Measurements from ENCODE around the gene SLIT3. TPM values are rescaled to one million over a fixed set of nuclear protein-coding genes. Genes with fewer than 3 reads are reported as not detected.

The SLIT3 gene
- total and polyA plus RNA-seq, 2 donors (not counting 3 experiments of a cell fraction or from before 2014, with no cell fraction given), result 0.90 to 1.0 TPM

DNA sequence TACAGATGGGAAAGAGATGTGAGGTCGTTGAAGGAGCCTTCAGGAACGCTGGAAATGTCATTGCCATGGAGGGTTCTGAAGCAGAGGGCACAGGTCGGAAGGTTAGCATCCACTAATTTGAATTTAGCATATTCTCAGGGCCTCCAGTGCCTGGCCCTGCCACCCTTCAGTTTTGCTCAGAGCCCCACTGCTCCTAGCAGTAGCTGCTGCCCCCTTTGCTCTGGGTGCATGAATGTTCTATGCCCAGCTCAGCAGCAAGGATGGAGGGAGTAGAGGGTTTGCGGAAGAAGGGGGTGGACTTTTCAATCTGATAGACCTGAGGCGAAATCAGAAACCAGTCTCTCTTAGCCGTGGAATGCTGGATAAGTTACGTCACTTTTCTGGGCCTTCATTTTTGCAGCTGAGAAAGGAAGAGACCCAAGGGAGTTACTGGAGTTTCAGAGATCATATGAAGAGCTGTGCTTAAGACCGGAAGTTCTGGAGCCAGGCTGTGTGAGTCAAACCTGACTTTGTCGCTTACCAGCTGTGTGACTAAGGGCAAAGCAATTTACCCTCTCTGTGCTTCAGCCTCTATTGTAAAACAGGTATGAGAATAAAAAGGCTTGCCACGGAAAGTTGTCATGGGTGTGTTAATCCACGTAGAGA is 588.5 kb downstream of the SLIT3 start:
- no peaks in the 10 kb centered on the region for H3K36me3 ChIP-seq (ENCODE audit: control insufficient read depth in 2 of 2, extremely low read depth in 1 of 2, insufficient read depth in 2 of 2, low read length in 2 of 2)
- no peaks in the 10 kb centered on the region for H3K79me2 ChIP-seq (ENCODE audit: control insufficient read depth, insufficient read depth, low read length)
- ChIA-PET POLR2A (no interaction called here), CTCF (interaction anchor here (0.9 to 1.0 kb wide), 3 partner anchors 31 to 275 kb away, joined by 3 to 4 read pairs (median 4); no protein-coding TSS in a partner anchor)
- H3K27me3 ChIP-seq (ENCODE audit: control insufficient read depth in 2 of 2, insufficient read depth in 2 of 2, low read length in 2 of 2), result no peaks in the 10 kb centered on the region
- H3K9ac ChIP-seq (replicated peaks; ENCODE audit: extremely low read depth, insufficient read depth, low read length), result no peak overlapping the region
- dilution Hi-C loops (cut with MboI; ENCODE audit: extremely low pct_ligation_motif_present, low sequenced_read_pairs) (no loop called here), intact Hi-C loops (cut with micrococcal nuclease) (loop anchor here (1.0 kb wide), 2 partner anchors 33 to 133 kb away; partner anchors contain the start of gene PANK3)
- BruUV-seq (replicated peaks), result TSS peak; percentile 64
- FAIRE-seq (peak; percentile 85), DNase-seq (ENCODE audit: low read depth, low spot score) (peak; percentile 55)
- TF ChIP-seq POLR2AphosphoS5 (IDR thresholded peaks at IDR 0.05; ENCODE audit: insufficient read depth, low read depth, low read length), result peak; percentile 68
- TF ChIP-seq EZH2 (IDR thresholded peaks at IDR 0.05; ENCODE audit: borderline replicate concordance, low read depth, low read length, severe bottlenecking), result no peak
- TF ChIP-seq MYC (IDR thresholded peaks at IDR 0.05; ENCODE audit: low read depth, low read length), result no peak
- TF ChIP-seq, protein P1, sequence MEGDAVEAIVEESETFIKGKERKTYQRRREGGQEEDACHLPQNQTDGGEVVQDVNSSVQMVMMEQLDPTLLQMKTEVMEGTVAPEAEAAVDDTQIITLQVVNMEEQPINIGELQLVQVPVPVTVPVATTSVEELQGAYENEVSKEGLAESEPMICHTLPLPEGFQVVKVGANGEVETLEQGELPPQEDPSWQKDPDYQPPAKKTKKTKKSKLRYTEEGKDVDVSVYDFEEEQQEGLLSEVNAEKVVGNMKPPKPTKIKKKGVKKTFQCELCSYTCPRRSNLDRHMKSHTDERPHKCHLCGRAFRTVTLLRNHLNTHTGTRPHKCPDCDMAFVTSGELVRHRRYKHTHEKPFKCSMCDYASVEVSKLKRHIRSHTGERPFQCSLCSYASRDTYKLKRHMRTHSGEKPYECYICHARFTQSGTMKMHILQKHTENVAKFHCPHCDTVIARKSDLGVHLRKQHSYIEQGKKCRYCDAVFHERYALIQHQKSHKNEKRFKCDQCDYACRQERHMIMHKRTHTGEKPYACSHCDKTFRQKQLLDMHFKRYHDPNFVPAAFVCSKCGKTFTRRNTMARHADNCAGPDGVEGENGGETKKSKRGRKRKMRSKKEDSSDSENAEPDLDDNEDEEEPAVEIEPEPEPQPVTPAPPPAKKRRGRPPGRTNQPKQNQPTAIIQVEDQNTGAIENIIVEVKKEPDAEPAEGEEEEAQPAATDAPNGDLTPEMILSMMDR (IDR thresholded peaks at IDR 0.05; ENCODE audit: extremely low read depth in 1 of 2, insufficient read depth in 1 of 2, low read depth in 1 of 2, low read length in 2 of 2), result no peak
- peak; percentile 83 for TF ChIP-seq FOS (IDR thresholded peaks at IDR 0.05; ENCODE audit: borderline replicate concordance, insufficient read depth, low read length)
- TF ChIP-seq GATA2 (IDR thresholded peaks at IDR 0.05; ENCODE audit: insufficient read depth, insufficient read length, low read depth, low read length), result no peak
- TF ChIP-seq POLR2A (IDR thresholded peaks at IDR 0.05; ENCODE audit: low read depth, low read length), result no peak
- TF ChIP-seq, protein P2, sequence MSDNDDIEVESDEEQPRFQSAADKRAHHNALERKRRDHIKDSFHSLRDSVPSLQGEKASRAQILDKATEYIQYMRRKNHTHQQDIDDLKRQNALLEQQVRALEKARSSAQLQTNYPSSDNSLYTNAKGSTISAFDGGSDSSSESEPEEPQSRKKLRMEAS (IDR thresholded peaks at IDR 0.05; ENCODE audit: insufficient read depth, insufficient read length), result no peak
- TF ChIP-seq JUN (IDR thresholded peaks at IDR 0.05; ENCODE audit: borderline replicate concordance, insufficient read depth, insufficient read length, low read depth), result peak; percentile 74
- peak overlapping the region; percentile 13 for H3K4me2 ChIP-seq (ENCODE audit: insufficient read depth, low read length)
- H3K4me3 ChIP-seq (replicated peaks in 1 of 3; ENCODE audit: insufficient read depth in 1 of 3, low read depth in 1 of 3, low read length in 3 of 3), result no peak overlapping the region
- peak overlapping the region; percentile 77 for H2AFZ ChIP-seq (ENCODE audit: low read depth, low read length)
- peak overlapping the region; percentile 72 for H3K27ac ChIP-seq (ENCODE audit: insufficient read depth, low read depth, low read length)
- H3K9me1 ChIP-seq (replicated peaks; ENCODE audit: control insufficient read depth, extremely low read depth, insufficient read depth, low read length), result no peaks in the 10 kb centered on the region
- no peaks in the 10 kb centered on the region for H3K9me3 ChIP-seq (replicated peaks; ENCODE audit: control insufficient read depth, insufficient read depth, low read length)
- H3K4me1 ChIP-seq (ENCODE audit: control insufficient read depth, extremely low read depth, insufficient read depth, low read length), result peaks cover 19% of the 10 kb centered on the region
- no peaks in the 10 kb centered on the region for H4K20me1 ChIP-seq (replicated peaks; ENCODE audit: control insufficient read depth, extremely low read depth, insufficient read depth, low read length)
